WTC11 (cell line): ENCODE measurements around the gene ZNF341.

Source experiments
- CREB1 ChIP-seq: sonication (generic); formaldehyde crosslinking; IDR thresholded peaks from 2 replicates; pipeline ENCODE4 v1.8.0; 2023; ENCODE audit warnings: mild to moderate bottlenecking, missing genetic modification reagents
- GABPB1 ChIP-seq: sonication (generic); formaldehyde crosslinking; IDR thresholded peaks from 2 replicates; pipeline ENCODE4 v1.8.1; 2023; ENCODE audit warnings: mild to moderate bottlenecking, missing genetic modification reagents
- ZNF121 ChIP-seq: sonication (generic); formaldehyde crosslinking; IDR thresholded peaks from 2 replicates; pipeline ENCODE4 v1.8.0; 2023; ENCODE audit warnings: missing genetic modification reagents
- TF ChIP-seq, protein P1 (sequence below): fragments of 200-600 bp; IDR thresholded peaks from 2 replicates; pipeline ENCODE4 v1.8.0; 2022; ENCODE audit warnings: antibody characterized with exemption

DNA sequence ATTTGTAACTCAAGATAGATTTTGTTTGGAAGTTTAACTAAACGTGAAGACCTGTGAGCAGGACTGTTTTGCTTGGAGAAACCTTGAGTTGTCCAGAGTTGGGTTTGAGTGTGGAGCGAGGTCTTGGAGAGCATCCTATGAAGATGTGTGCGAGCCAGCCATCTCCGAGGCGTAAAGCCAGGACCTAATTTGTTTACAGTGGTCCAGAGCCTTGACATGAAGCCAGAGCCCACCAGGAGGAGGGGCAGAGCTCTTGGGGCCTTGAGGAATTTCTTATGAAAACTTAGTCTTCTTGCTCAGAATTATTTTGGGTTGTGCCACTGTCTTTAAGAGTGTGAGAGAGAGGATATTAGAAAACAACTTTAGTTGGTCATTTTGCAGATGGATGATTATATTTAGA, 85.6 kb downstream of the ZNF341 start:
- TF ChIP-seq, protein P1, sequence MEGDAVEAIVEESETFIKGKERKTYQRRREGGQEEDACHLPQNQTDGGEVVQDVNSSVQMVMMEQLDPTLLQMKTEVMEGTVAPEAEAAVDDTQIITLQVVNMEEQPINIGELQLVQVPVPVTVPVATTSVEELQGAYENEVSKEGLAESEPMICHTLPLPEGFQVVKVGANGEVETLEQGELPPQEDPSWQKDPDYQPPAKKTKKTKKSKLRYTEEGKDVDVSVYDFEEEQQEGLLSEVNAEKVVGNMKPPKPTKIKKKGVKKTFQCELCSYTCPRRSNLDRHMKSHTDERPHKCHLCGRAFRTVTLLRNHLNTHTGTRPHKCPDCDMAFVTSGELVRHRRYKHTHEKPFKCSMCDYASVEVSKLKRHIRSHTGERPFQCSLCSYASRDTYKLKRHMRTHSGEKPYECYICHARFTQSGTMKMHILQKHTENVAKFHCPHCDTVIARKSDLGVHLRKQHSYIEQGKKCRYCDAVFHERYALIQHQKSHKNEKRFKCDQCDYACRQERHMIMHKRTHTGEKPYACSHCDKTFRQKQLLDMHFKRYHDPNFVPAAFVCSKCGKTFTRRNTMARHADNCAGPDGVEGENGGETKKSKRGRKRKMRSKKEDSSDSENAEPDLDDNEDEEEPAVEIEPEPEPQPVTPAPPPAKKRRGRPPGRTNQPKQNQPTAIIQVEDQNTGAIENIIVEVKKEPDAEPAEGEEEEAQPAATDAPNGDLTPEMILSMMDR = no peak
- no peak for TF ChIP-seq ZNF121
- TF ChIP-seq CREB1 (CRISPR knock-in tag) = no peak
- TF ChIP-seq GABPB1 (CRISPR knock-in tag) = no peak
